ENCODE data around the gene BEST2.

The BEST2 gene

DNA sequence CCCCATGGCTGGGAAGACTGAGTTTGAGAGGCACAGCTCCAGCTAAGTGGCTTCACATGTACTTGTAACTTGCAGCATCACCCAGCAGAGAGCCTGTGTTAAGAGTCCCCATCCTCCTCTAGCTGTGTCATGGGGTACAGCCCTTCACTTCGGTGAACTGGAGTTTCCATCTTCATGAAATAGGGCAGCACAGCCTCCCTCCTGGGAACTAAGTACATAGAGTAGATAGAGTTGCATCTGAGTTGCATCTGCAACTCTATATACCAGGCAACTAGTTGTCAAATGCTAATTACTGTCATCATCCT lies 48.8 kb downstream of the BEST2 start:
- DNase-seq (ENCODE audit: low read depth, low spot score) = no peak

- DNase-seq (ENCODE audit: low read depth, low spot score) = peak; percentile 43
These were observed 49.4 kb downstream of the BEST2 start for GRCh38 chr19:12800923-12801465.

- DNase-seq (ENCODE audit: low read depth, low spot score) = peak; percentile 86
These were observed 50.1 kb downstream of the BEST2 start, which contains the start of the genes PRDX2 and THSD8 for GRCh38 chr19:12801466-12802266. Gene PRDX2 (minus strand): TSS chr19:12801800. CDS start chr19:12801261, 539 bp downstream. Gene THSD8 (plus strand): TSS chr19:12802069. CDS start chr19:12802072, 3 bp downstream.

GRCh38 chr19:12802267-12803106 lies 50.9 kb downstream of the BEST2 start:
- no peak for DNase-seq (ENCODE audit: low read depth, low spot score)

DNA sequence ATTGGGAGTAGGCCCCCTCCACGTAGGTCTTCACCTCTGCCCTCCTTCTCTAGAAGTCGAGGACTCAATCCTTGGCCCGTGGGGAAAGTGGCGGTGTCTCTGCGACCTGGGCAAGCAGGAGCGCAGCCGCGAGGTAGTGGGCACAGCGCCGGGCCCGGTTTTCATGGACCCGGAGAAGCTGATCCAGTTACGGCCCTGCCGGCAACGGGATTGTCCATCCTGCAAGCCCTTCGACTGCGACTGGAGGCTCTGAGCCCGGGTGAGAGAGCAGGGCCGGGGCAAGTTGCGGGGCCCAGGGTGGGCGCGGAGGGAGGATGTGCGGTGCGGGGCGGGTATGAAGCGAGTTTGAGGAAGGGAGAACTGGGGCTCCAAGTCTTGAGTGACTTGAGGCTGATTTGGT lies 52.5 kb downstream of the BEST2 start:
- no peak for DNase-seq (ENCODE audit: low read depth, low spot score)

DNA sequence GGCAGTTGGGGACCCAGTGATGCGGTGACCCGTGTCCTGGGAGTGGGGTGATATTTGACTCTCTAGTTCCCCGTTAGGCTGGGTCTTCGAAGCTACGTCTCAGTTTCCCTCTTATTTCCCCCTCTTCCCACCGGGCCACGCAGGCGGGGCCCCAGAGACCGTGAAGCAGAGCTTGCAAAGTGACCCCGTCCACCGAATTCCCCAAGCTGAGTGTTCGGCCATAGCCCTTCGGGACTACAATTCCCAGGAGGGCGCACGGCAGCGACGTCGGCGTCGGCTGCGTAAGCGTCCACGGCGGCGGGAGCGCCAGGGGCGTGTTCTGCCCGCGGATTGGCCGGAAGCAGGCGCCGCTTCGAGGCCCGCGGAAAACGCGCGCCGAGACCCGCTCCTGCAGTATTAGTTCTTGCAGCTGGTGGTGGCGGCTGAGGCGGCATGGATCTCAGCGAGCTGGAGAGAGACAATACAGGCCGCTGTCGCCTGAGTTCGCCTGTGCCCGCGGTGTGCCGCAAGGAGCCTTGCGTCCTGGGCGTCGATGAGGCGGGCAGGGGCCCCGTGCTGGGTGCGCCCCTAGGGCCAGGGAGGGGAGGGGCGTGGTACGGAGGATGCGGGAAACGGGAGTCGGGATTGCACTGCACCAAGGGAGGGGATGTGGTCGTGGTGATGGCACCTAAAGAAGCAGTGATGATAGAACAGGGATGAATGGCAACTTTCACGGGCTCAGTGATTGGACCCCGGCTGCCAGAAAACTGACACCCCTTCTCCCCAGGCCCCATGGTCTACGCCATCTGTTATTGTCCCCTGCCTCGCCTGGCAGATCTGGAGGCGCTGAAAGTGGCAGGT lies 54.9 kb downstream of the BEST2 start, which contains the start of gene RNASEH2A:
RNASEH2A (plus strand) TSS at position 343 of the 840 bp plus-strand sequence; CDS start at position 433, 90 bp downstream.
- peak; percentile 92 for DNase-seq (ENCODE audit: low read depth, low spot score)

Measured in ELF-1 (cell line).